Activated B cell treated with CpG ODN at 0.5 μM for 24 hours (primary cell): ENCODE results near the gene FAM161B. TPM values are rescaled to one million over a fixed set of nuclear protein-coding genes. Genes with fewer than 3 reads are reported as not detected.
A peak's percentile ranks its signal among the peaks of the same experiment; 100 is the strongest.

Experiments
- ATAC-seq: fragments of 200-7000 bp; cut with Tn5 transposase; one replicate; pipeline ENCODE4 v1.10.0; 2021; ENCODE audit warnings: low read depth, mild to moderate bottlenecking, moderate library complexity
- CTCF ChIA-PET: fragments of 350-600 bp; sonication (Branson Sonifier 250); formaldehyde crosslinking; loops from one replicate; lab custom pipeline; 2021; ENCODE audit warnings: antibody characterized with exemption; lab: Charles Lee
- POLR2A ChIA-PET: fragments of 350-600 bp; sonication (Branson Sonifier 250); formaldehyde crosslinking; loops from one replicate; lab custom pipeline; 2021; ENCODE audit warnings: antibody characterized with exemption; lab: Charles Lee
- DNase-seq: peaks from one replicate; pipeline ENCODE4 v3.0.0; 2022
- H3K27ac Mint-ChIP-seq: one replicate; pipeline ENCODE4 v1.8.0; 2020; ENCODE audit warnings: mixed read lengths
- H3K27me3 Mint-ChIP-seq: one replicate; pipeline ENCODE4 v1.8.0; 2021; ENCODE audit warnings: mixed read lengths
- H3K36me3 Mint-ChIP-seq: one replicate; pipeline ENCODE4 v1.8.0; 2021; ENCODE audit warnings: low read depth, mixed read lengths
- H3K4me1 Mint-ChIP-seq: one replicate; pipeline ENCODE4 v1.8.0; 2021; ENCODE audit warnings: mixed read lengths
- H3K4me3 Mint-ChIP-seq: one replicate; pipeline ENCODE4 v1.8.0; 2020; ENCODE audit warnings: mild to moderate bottlenecking, mixed read lengths
- H3K9me3 Mint-ChIP-seq: one replicate; pipeline ENCODE4 v1.8.0; 2020; ENCODE audit warnings: mixed read lengths
- CTCF ChIP-seq: fragments of 200-600 bp; IDR thresholded peaks from one replicate; pipeline ENCODE4 v1.8.0; 2022; ENCODE audit warnings: antibody characterized with exemption, mild to moderate bottlenecking
- intact Hi-C: fragments of 100-400 bp; cut with micrococcal nuclease; formaldehyde crosslinking; loops from one replicate; pipeline ENCODE4 v1.15.1; 2024
- total RNA-seq: library from RNA; stranded (reverse); gene quantifications from 2 replicates; pipeline ENCODE4 v1.2.3, GENCODE V29; 2022

FAM161B gene
- total RNA-seq: 2.3 TPM in 2 replicates

GRCh38 chr14:73949752-73950734 lies at the start of gene FAM161B, which contains the start of gene COQ6:
Gene FAM161B (minus strand): TSS chr14:73950094. CDS start chr14:73950026, 68 bp downstream.
Gene COQ6 (plus strand): TSS chr14:73950302. CDS start chr14:73950333, 31 bp downstream.
- peak within 1 kb of the TSS; percentile 99 for H3K4me3 Mint-ChIP-seq
- peaks cover 17% of the 10 kb centered on the region for H3K4me1 Mint-ChIP-seq
- ChIA-PET CTCF (no interaction called here), POLR2A (interaction anchor here (0.5 to 1.2 kb wide), 7 partner anchors 9 to 358 kb away, joined by 3 to 13 read pairs (median 4); partner anchors contain the start of genes ACOT4, PTGR2 and ZNF410)
- peak within 1 kb of the TSS; percentile 91 for H3K27ac Mint-ChIP-seq
- TF ChIP-seq CTCF: no peak
- H3K9me3 Mint-ChIP-seq: no peaks in the 10 kb centered on the region
- peaks cover 25% of the 10 kb centered on the region for H3K36me3 Mint-ChIP-seq
- DNase-seq: peak; percentile 84
- intact Hi-C loops: loop anchor here (1.0 to 5.0 kb wide), 5 partner anchors 64 to 223 kb away; partner anchors contain the start of genes ALDH6A1, BBOF1, ENTPD5 and LIN52
- no peaks in the 10 kb centered on the region for H3K27me3 Mint-ChIP-seq
- peak; percentile 92 for ATAC-seq

GRCh38 chr14:73998726-73999125 lies 48.8 kb upstream of the FAM161B start:
- H3K4me1 Mint-ChIP-seq: no peaks in the 10 kb centered on the region
- no peak for DNase-seq
- ATAC-seq: no peak
- no peak for TF ChIP-seq CTCF
- peaks cover 11% of the 10 kb centered on the region for H3K36me3 Mint-ChIP-seq
- ChIA-PET POLR2A (no interaction called here), CTCF (no interaction called here)
- no peak overlapping the region for H3K4me3 Mint-ChIP-seq
- intact Hi-C loops: no loop called here
- no peaks in the 10 kb centered on the region for H3K27me3 Mint-ChIP-seq
- H3K9me3 Mint-ChIP-seq: no peaks in the 10 kb centered on the region
- no peak overlapping the region for H3K27ac Mint-ChIP-seq

- DNase-seq: no peak
- ATAC-seq: no peak
- POLR2A ChIA-PET: no interaction called here
- CTCF ChIA-PET: no interaction called here
- H3K9me3 Mint-ChIP-seq: no peaks in the 10 kb centered on the region
- peaks cover 6% of the 10 kb centered on the region for H3K36me3 Mint-ChIP-seq
- H3K27ac Mint-ChIP-seq: no peak overlapping the region
- H3K4me3 Mint-ChIP-seq: no peak overlapping the region
- H3K27me3 Mint-ChIP-seq: no peaks in the 10 kb centered on the region
- H3K4me1 Mint-ChIP-seq: no peaks in the 10 kb centered on the region
- intact Hi-C loops: no loop called here
- TF ChIP-seq CTCF: no peak
These were observed 48.1 kb upstream of the FAM161B start for GRCh38 chr14:73997944-73998447.

- Mint-ChIP-seq H3K27ac (no peak overlapping the region), H3K9me3 (no peaks in the 10 kb centered on the region), H3K4me1 (no peaks in the 10 kb centered on the region), H3K27me3 (no peaks in the 10 kb centered on the region), H3K36me3 (peaks cover 5% of the 10 kb centered on the region), H3K4me3 (no peak overlapping the region)
- no peak for ATAC-seq
- ChIA-PET CTCF (no interaction called here), POLR2A (no interaction called here)
- TF ChIP-seq CTCF: no peak
- DNase-seq: no peak
- intact Hi-C loops: no loop called here
These were observed 47.4 kb upstream of the FAM161B start for GRCh38 chr14:73997108-73997943.
